NCI-H2171 treated with DMSO at 0.1 percent for 48 hours (cell line): ENCODE results near the gene GPRIN1.
"Not testable (repeated sequence)": the region's sequence is repeated elsewhere in the genome, so short reads cannot be mapped to it uniquely, and the experiment has no call there.

Experiments used
- DNase-seq: peaks from one replicate; lab custom pipeline; 2025; lab: John Stamatoyannopoulos, UW

Gene GPRIN1

DNA sequence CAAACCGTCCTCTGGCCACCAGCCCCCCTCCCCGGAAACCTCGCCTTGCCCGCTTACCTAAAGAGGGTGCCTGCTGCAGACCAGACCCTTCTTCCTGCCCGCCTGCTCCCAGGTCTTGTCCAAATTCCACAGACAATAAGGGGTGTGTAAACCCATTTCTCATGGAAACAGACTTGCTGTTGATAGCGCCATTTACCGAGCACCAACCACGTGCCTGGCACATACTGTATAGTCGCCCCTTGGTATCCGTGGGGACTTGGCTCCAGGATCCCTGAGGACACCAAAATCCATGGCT, 35.7 kb downstream of the GPRIN1 start:
- DNase-seq: no peak

GRCh38 chr5:176573564-176574296, 36.2 kb downstream of the GPRIN1 start:
- no peak for DNase-seq

DNA sequence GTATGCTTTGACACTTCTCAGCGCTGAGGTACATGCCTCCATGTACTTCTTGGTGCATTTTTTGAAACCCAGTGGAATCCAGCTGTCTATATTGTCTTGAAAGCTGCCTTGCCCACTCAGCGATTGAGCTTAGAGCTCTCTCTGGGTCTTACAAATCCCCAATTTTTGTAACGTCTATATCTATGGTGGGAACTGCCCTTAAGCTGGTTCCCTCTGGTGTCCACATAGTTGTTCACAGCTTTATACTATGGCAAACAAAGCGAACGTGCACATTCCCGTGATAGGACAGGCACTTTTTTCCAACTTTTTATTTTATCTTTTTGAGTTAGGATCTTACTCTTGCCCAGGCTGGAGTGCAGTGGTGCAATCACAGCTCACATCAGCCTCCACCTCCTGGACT, 39.9 kb downstream of the GPRIN1 start:
- no peak for DNase-seq

- DNase-seq: no peak
Observed at GRCh38 chr5:176568657-176569056, 41.3 kb downstream of the GPRIN1 start.

- DNase-seq: no peak
Observed at GRCh38 chr5:176565760-176566288, 44.1 kb downstream of the GPRIN1 start.

DNA sequence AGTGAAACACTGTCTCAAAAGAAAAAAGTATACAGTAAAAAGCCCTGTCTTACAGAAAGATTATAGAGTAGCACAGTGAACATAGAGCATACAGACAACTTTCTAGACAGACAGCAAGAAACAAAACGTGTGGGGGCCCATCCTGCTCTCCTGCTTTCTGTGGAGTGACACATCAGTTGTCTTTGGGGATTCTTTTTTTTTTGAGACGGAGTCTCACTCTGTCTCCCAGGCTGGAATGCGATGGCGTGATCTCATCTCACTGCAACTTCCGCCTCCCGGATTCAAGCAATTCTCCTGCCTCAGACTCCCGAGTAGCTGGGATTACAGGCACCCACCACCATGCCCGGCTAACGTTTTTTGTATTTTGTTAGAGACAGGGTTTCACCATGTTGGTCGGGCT, 46.0 kb downstream of the GPRIN1 start:
- no peak for DNase-seq

DNA sequence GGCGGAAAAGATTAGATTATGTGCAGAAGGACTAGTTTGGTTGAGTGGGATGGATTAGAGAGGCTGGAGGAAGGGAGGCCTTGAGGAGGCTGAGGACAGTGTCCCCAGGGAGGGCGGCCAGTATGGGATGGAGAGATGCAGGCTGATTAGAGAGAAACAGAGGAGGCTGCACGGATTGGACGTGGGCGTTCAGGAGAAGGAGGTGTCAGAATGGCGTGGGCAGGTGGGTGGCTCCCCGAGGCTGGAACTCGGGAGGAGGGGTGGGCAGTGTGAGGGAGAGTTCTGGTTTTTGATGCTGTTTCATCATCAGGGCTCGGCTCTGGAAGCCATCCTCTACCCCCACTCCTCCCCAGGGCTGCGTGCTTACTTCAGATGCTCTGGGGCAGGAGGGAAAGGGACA, 47.8 kb downstream of the GPRIN1 start:
- DNase-seq: no peak

DNA sequence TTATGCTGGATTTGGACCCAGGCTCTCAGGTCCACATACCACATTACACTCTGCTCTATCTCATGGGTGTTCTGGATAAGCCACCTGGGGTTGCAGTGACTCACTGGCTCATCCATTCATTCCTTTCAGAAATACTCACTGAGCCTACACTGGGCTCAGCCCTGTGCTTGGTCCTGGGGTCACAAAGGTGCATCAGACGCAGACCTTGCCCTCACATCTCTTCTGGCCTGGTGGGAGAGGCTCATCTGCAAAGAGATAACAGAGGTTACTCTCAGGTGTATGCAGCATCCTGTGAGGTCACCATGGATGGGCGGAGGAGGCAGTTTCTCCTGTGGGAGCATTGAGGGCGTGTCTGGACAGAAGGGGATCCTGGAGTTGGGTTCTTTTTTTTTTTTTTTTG, 48.7 kb downstream of the GPRIN1 start:
- no peak for DNase-seq

- DNase-seq: no peak
Observed at GRCh38 chr5:176560364-176560763, 49.6 kb downstream of the GPRIN1 start.

DNA sequence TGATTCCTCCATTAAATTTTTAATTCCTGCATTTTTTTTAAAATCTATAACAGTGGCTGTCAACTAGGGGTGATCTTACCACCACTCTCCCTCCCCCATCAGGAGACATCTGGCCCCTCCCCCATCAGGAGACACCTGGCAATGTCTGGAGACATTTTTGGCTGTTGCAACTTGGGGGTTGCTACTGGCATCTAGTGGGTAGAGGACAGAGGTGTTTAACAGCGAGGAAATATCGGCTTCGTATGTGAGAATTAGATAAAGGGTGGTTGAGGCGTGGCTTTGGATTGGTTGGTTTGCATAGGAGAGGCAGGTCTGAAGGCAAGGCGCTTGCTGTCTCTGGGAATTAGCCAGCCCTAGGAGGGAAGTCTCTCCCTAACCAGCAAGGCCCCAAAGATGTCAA, 50.3 kb downstream of the GPRIN1 start:
- no peak for DNase-seq

GRCh38 chr5:176557846-176558245, 52.1 kb downstream of the GPRIN1 start:
- no peak for DNase-seq

DNA sequence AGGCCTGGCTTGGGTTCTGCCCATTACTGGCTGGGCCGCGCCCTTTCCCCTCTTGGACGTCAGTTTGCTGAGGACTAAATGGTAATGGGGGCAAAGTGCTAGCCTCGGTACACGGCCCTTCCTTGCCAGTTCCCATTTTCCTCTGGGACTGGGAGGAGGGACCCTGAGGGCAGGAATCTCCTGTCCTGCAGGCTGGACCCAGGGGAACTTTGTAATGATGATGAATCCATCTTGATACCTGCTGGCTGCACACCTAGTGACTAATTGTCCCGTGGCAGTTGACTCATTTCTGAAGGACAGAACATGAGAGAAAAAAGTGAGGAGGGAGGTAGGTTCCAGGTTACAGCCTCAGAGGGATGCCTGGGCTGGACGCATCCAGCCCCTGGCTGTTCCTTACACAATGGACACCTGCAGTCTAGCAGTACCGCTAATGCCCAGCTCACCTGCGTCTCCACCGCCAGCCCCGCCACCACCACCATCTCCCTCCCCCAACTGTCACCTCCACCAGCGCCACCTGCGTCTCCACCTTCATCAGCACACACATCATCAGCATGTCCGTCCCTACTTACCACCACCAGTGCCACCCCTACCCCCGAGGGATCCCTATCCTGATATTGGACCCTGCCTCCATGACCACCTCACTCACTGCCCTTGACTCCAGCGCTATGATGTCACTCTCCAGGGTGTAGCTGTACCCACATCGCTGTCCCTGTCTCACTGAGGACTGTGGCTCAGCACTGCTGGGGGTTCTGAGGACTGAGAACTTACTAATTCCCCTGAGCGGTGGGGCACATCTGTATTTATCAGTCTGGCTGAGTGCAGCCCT, 56.5 kb downstream of the GPRIN1 start:
- DNase-seq: no peak

- DNase-seq: no peak
Observed at GRCh38 chr5:176552332-176552869, 57.6 kb downstream of the GPRIN1 start.

- DNase-seq: not testable (repeated sequence)
Observed at GRCh38 chr5:176550937-176551336, 59.0 kb downstream of the GPRIN1 start.

DNA sequence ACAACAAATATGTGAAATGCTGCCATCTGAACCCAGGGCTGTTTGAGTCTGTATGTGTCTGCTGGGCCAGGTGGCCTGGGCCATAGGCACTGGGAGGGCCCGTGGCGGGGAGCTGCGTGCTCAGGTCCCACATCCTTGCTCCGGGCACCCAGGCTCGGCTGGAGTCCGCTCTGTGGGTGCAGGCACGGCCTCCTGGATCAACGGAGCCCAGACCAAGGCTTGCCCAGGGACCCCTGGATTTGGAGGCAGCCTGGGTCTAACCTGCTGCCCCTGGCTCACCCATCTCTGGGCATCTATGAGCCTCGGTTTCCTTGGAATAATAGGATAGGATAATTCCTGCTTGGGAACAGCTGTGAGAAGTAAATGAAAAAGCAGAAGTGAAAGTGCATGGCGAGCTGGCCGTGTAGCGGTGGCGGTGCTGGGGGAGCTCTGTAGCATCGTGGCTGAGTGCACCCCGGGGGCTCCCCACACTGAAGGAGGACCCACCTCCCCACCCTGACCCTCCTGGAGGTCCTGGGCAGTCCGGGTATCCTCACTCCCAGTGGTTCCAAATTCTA, 59.6 kb downstream of the GPRIN1 start:
- no peak for DNase-seq

DNA sequence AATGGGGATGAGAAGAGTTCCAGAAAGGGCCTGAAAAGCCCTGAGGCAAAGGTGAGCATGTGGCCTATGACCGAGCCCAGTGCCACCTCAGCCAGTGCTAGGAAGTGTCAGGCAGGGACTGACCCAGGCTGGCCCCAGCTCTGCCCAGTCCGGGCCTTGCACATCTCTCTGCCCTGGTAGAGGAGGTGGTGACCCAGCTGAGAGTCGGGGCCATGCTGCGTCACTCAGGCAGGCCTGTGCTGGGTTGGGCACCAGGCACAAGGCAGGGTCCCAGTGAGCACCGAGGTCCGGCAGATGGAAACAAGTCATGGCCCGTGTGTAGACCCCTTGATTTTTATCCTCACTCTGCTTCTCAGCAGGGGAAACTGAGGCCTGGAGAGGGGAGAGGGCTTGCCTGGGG, 60.1 kb downstream of the GPRIN1 start:
- DNase-seq: no peak

- no peak for DNase-seq
Observed at GRCh38 chr5:176548967-176549444, 61.0 kb downstream of the GPRIN1 start, which contains the start of gene CDHR2. Gene CDHR2, plus strand, starts transcription at chr5:176549342. Its CDS starts 16,011 bp downstream, at chr5:176565353.

GRCh38 chr5:176547802-176548201, 62.2 kb downstream of the GPRIN1 start:
- no peak for DNase-seq
